H1 (cell line): ENCODE results near the gene ARHGAP1. TPM values are rescaled to one million over a fixed set of nuclear protein-coding genes. Genes with fewer than 3 reads are reported as not detected.
"Not testable (repeated sequence)": the region's sequence is repeated elsewhere in the genome, so short reads cannot be mapped to it uniquely, and the experiment has no call there.

Source experiments
- CTCF ChIA-PET: fragments of 300-600 bp; sonication (Branson Sonifier 250); formaldehyde crosslinking; loops from one replicate; lab custom pipeline; 2021; ENCODE audit not compliant: partially characterized antibody; lab: Charles Lee
- POLR2A ChIA-PET: fragments of 300-600 bp; sonication (Branson Sonifier 250); formaldehyde crosslinking; loops from one replicate; lab custom pipeline; 2021; ENCODE audit warnings: inconsistent platforms; ENCODE audit not compliant: partially characterized antibody; lab: Charles Lee
- DNase-seq, 2 experiments: peaks; one replicate each; pipeline versions ENCODE4 v3.0.0 to v3.0.0-alpha.2; 2010 to 2022; ENCODE audit warnings: low spot score in 2 of 2, low read depth in 1 of 2, mixed read lengths in 1 of 2
- FAIRE-seq: peaks from 2 replicates; lab custom pipeline; 2011; peaks lifted over from hg19 to GRCh38; lab: Jason Lieb, UNC
- H2AFZ ChIP-seq: 2 replicates; pipeline ENCODE4 v1.8.1; 2012; ENCODE audit warnings: low read length, inconsistent platforms
- H2AK5ac ChIP-seq: 2 replicates; pipeline ENCODE4 v1.6.1; 2013; ENCODE audit warnings: low read depth, low read length
- H2BK120ac ChIP-seq: replicated peaks from 2 replicates; pipeline ENCODE3; 2013; ENCODE audit warnings: low read depth, low read length, inconsistent platforms
- H2BK12ac ChIP-seq: 2 replicates; pipeline ENCODE4 v1.6.1; 2013; ENCODE audit warnings: low read depth, low read length
- H2BK15ac ChIP-seq: 2 replicates; pipeline ENCODE4 v1.6.1; 2013; ENCODE audit warnings: low read length
- H2BK20ac ChIP-seq: 2 replicates; pipeline ENCODE4 v1.6.1; 2013; ENCODE audit warnings: low read length
- H2BK5ac ChIP-seq: 2 replicates; pipeline ENCODE4 v1.6.1; 2013; ENCODE audit warnings: low read depth, low read length
- H3K14ac ChIP-seq: 2 replicates; pipeline ENCODE4 v1.6.1; 2013; ENCODE audit warnings: inconsistent platforms; ENCODE audit not compliant: insufficient read length
- H3K18ac ChIP-seq: 2 replicates; pipeline ENCODE4 v1.6.1; 2013; ENCODE audit warnings: low read length; ENCODE audit errors: extremely low read depth
- H3K23ac ChIP-seq: 2 replicates; pipeline ENCODE4 v1.6.1; 2013; ENCODE audit warnings: inconsistent platforms; ENCODE audit not compliant: insufficient read length
- H3K23me2 ChIP-seq: 2 replicates; pipeline ENCODE4 v1.6.1; 2013; ENCODE audit warnings: low read depth, low read length
- H3K27ac ChIP-seq: 2 replicates; pipeline ENCODE4 v1.6.1; 2011; ENCODE audit warnings: low read depth, low read length, inconsistent platforms
- H3K27me3 ChIP-seq, 4 experiments: replicated peaks in 1 of 4; 1 replicate in 1 of 4; 2 replicates in 3 of 4; pipeline versions ENCODE4 v1.6.1 to v1.8.1; 2011 to 2013; ENCODE audit warnings: low read length in 3 of 4, mild to moderate bottlenecking in 3 of 4, inconsistent platforms in 2 of 4, mixed read lengths in 2 of 4, moderate library complexity in 1 of 4; ENCODE audit not compliant: control insufficient read depth in 3 of 4, insufficient read depth in 3 of 4; ENCODE audit errors: extremely low read depth in 1 of 4
- H3K36me3 ChIP-seq, 4 experiments: 2 replicates each; pipeline versions ENCODE4 v1.6.1 to v1.8.1; 2011 to 2013; ENCODE audit warnings: mild to moderate bottlenecking in 4 of 4, low read length in 3 of 4, moderate library complexity in 2 of 4, control low read depth in 1 of 4, inconsistent platforms in 1 of 4; ENCODE audit not compliant: insufficient read depth in 4 of 4, control insufficient read depth in 2 of 4
- H3K4ac ChIP-seq: replicated peaks from 2 replicates; pipeline ENCODE3; 2013; ENCODE audit warnings: low read length, low read depth, mixed read lengths, inconsistent platforms; ENCODE audit not compliant: insufficient read length
- H3K4me1 ChIP-seq, 4 experiments: replicated peaks in 1 of 4; 1 replicate in 1 of 4; 2 replicates in 3 of 4; pipeline versions ENCODE4 v1.6.1 to v1.8.1; 2011 to 2013; ENCODE audit warnings: low read length in 3 of 4, inconsistent platforms in 2 of 4, mixed read lengths in 1 of 4; ENCODE audit not compliant: insufficient read depth in 4 of 4, control insufficient read depth in 3 of 4
- H3K4me2 ChIP-seq, 2 experiments: 2 replicates each; pipeline versions ENCODE4 v1.6.1 to v1.8.1; 2011 to 2013; ENCODE audit warnings: low read depth in 2 of 2, low read length in 2 of 2, control low read depth in 1 of 2, inconsistent platforms in 1 of 2, mild to moderate bottlenecking in 1 of 2; ENCODE audit not compliant: insufficient read depth in 1 of 2
- H3K4me3 ChIP-seq, 4 experiments: fragments of 200-600, 300-600 bp in 1 of 4; sonication (generic), shearing (Covaris generic), sonication (Bioruptor Twin) in 1 of 4; 2 replicates each; pipeline versions ENCODE4 v1.5.1 to v1.8.1; 2011 to 2016; ENCODE audit warnings: low read length in 4 of 4, low read depth in 3 of 4, control low read depth in 2 of 4, inconsistent platforms in 2 of 4, mild to moderate bottlenecking in 2 of 4, mixed read lengths in 1 of 4, moderate library complexity in 1 of 4; ENCODE audit not compliant: insufficient read depth in 2 of 4; ENCODE audit errors: extremely low read depth in 1 of 4
- H3K56ac ChIP-seq: replicated peaks from 2 replicates; pipeline ENCODE3; 2013; ENCODE audit warnings: low read depth, mild to moderate bottlenecking, mixed read lengths, low read length, inconsistent platforms; ENCODE audit not compliant: insufficient read length
- H3K79me1 ChIP-seq: 2 replicates; pipeline ENCODE4 v1.6.1; 2013; ENCODE audit warnings: low read depth, low read length, control low read depth
- H3K79me2 ChIP-seq, 2 experiments: 2 replicates each; pipeline versions ENCODE4 v1.6.1 to v1.8.1; 2012 to 2013; ENCODE audit warnings: low read length in 2 of 2, mild to moderate bottlenecking in 2 of 2, inconsistent platforms in 1 of 2; ENCODE audit not compliant: insufficient read depth in 2 of 2, control insufficient read depth in 1 of 2
- H3K9ac ChIP-seq, 4 experiments: replicated peaks in 1 of 4; 1 replicate in 1 of 4; 2 replicates in 3 of 4; pipeline versions ENCODE4 v1.6.1 to v1.8.1; 2011 to 2013; ENCODE audit warnings: low read depth in 3 of 4, low read length in 3 of 4, control low read depth in 2 of 4, mild to moderate bottlenecking in 2 of 4, moderate library complexity in 2 of 4, inconsistent platforms in 1 of 4; ENCODE audit errors: extremely low read depth in 1 of 4
- H3K9me3 ChIP-seq, 2 experiments: 2 replicates each; pipeline versions ENCODE4 v1.6.1 to v1.8.1; 2012 to 2013; ENCODE audit warnings: mild to moderate bottlenecking in 2 of 2, moderate library complexity in 2 of 2, control low read depth in 1 of 2, inconsistent platforms in 1 of 2, low read depth in 1 of 2, low read length in 1 of 2, mixed read lengths in 1 of 2; ENCODE audit not compliant: insufficient read depth in 2 of 2
- H4K20me1 ChIP-seq, 2 experiments: replicated peaks in 1 of 2; 2 replicates each; pipeline versions ENCODE3 to v1.8.1; 2011 to 2013; ENCODE audit warnings: inconsistent platforms in 2 of 2, low read length in 2 of 2, mild to moderate bottlenecking in 1 of 2; ENCODE audit not compliant: insufficient read depth in 2 of 2, control insufficient read depth in 1 of 2
- H4K5ac ChIP-seq: 2 replicates; pipeline ENCODE4 v1.6.1; 2013; ENCODE audit warnings: low read length, low read depth, mixed read lengths, inconsistent platforms; ENCODE audit not compliant: insufficient read length
- H4K8ac ChIP-seq: 2 replicates; pipeline ENCODE4 v1.8.0; 2013; ENCODE audit warnings: mild to moderate bottlenecking, moderate library complexity, low read length, inconsistent platforms; ENCODE audit not compliant: insufficient read depth; ENCODE audit errors: extremely low read depth
- H4K91ac ChIP-seq: replicated peaks from 2 replicates; pipeline ENCODE3; 2013; ENCODE audit warnings: low read length, mixed read lengths, inconsistent platforms; ENCODE audit not compliant: insufficient read length
- WGBS, 2 experiments: shearing (Covaris generic) in 1 of 2; methylation state at CpG; one replicate each; pipeline versions ENCODE4 v1.1.6 to v1.1.7; 2013 to 2015; ENCODE audit warnings: low lambda C conversion rate in 2 of 2, mixed read lengths in 2 of 2, inconsistent platforms in 1 of 2, low coverage in 1 of 2, missing lambda C conversion rate in 1 of 2; ENCODE audit not compliant: insufficient replicate concordance in 2 of 2, insufficient coverage in 1 of 2, insufficient read length in 1 of 2; ENCODE audit errors: extremely low coverage in 1 of 2, missing lambda C conversion rate in 1 of 2; 5-methylcytosine and 5-hydroxymethylcytosine counted together
- polyA plus RNA-seq, 7 experiments: library from polyadenylated mRNA; depleted of rRNA in 3 of 7; stranded (reverse) in 5 of 7; unstranded in 2 of 7; fragments of >200 nt in 5 of 7; fragments of 200-250 nt in 2 of 7; gene quantifications; 1 replicate in 5 of 7; 2 replicates in 1 of 7; 4 replicates in 1 of 7; pipeline versions ENCODE4 v1.2.1 to v1.2.3, GENCODE V29; 2011 to 2013; ENCODE audit warnings: missing spikeins in 2 of 7, mixed read lengths in 2 of 7
- total RNA-seq: library from RNA; stranded (reverse); fragmentation: NEBNext Ultra II Directional; extraction: Animal tissue kit (Norgen Biotek cat#: 25700); gene quantifications from 2 replicates; pipeline ENCODE4 v1.2.1, GENCODE V29; 2021

Gene ARHGAP1
- total and polyA plus RNA-seq, 2 of the 8 experiments (the other 6 are each of a cell fraction or from before 2014, with no cell fraction given) = 28.6 to 58.8 TPM

DNA sequence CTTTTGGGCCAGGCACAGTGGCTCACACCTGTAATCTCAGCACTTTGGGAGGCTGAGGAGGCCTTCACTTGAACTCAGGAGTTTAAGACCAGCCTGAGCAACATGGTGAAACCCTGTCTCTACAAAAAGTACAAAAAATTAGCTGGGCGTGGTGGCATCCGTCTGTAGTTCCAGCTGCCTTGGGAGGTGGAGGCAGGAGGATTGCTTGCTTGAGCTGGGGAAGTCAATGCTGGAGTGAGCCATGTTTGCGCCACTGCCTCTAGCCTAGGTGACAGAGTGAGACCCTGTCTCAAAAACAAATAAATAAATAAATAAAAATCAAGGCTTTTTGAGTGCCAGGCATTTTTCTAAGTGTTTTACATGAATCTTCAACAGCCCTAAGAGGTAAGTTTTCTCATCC is 29.9 kb downstream of the ARHGAP1 start:
- H3K9ac ChIP-seq, H3K9me3 ChIP-seq, H2BK20ac ChIP-seq, H3K23ac ChIP-seq, H3K27me3 ChIP-seq, H2BK5ac ChIP-seq, H4K5ac ChIP-seq, H3K4me2 ChIP-seq, H3K14ac ChIP-seq, H2BK15ac ChIP-seq, H4K8ac ChIP-seq, H3K18ac ChIP-seq, H2AK5ac ChIP-seq, H2BK12ac ChIP-seq, H3K4me3 ChIP-seq, FAIRE-seq, DNase-seq, H4K91ac ChIP-seq, H3K27ac ChIP-seq, H3K79me2 ChIP-seq, H3K79me1 ChIP-seq, H3K4ac ChIP-seq, H3K23me2 ChIP-seq, H4K20me1 ChIP-seq, H3K56ac ChIP-seq, H2BK120ac ChIP-seq, H2AFZ ChIP-seq: not testable (repeated sequence)
- ChIA-PET CTCF (interaction anchor here (0.8 to 2.8 kb wide), 14 partner anchors 11 to 141 kb away, joined by 3 to 36 read pairs (median 3); partner anchors contain the start of genes ARHGAP1 and ZNF408), POLR2A (interaction anchor here (1.7 kb wide), 1 partner anchor 27 kb away, joined by 5 read pairs; no protein-coding TSS in a partner anchor)
- Histone ChIP-seq H3K36me3 (peaks cover 14 to 49% (median 40%) of the 10 kb centered on the region in 4 experiments; a peak in 7 of 8 replicates), H3K4me1 (peaks cover 3 to 16% (median 7%) of the 10 kb centered on the region in 4 experiments)
- WGBS, 2 experiments = 92% methylated on average over 3 of the region's 3 CpGs; no CpG with 5 or more reads in 1 of the 2 experiments
